ENCODE results near the gene B4GALT3. TPM values are rescaled to one million over a fixed set of nuclear protein-coding genes. Genes with fewer than 3 reads are reported as not detected.

Gene B4GALT3
- total RNA-seq, 3 donors from 2014 or later (not counting 1 experiment from before 2014, with no cell fraction given), result 58.4 to 62.2 (median 59.4) TPM

DNA sequence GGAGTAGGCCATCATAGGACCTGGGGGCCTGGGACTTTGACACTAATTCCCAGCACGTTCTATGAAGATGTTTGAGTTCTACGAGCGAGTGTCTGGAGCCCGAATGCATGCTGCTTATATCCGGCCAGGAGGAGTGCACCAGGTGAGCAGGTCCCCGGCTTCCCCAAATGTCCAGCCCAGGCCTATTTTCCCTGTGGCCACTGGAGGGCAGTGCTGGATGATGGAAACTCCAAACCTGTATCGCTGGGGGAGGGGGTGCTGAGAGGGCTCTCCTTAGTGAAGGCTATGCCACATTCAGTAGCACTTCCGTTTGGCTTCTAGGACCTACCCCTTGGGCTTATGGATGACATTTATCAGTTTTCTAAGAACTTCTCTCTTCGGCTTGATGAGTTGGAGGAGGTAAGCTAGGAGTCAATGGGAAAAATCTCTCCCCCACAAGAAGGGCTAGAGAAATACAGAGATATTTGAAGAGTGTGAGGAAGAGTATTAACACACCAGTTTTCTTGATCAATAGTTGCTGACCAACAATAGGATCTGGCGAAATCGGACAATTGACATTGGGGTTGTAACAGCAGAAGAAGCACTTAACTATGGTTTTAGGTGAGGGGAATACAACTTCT is 32.6 kb upstream of the B4GALT3 start:
- peaks cover 16% of the 10 kb centered on the region for H3K4me1 ChIP-seq (ENCODE audit: control insufficient read depth, insufficient read depth, low read length)
- no peak overlapping the region for H3K4me3 ChIP-seq (ENCODE audit: low read length)
- H3K27ac ChIP-seq (ENCODE audit: low read length), result no peak overlapping the region
- intact Hi-C loops (cut with micrococcal nuclease), result loop anchor here (1.0 to 10.0 kb wide), 4 partner anchors 15 to 525 kb away; partner anchors contain the start of gene FCGR3A
- WGBS (ENCODE audit: insufficient coverage), result 47% methylated on average over 10 of the region's 11 CpGs
- H3K36me3 ChIP-seq (ENCODE audit: control insufficient read depth, insufficient read depth, low read length), result peaks cover 72% of the 10 kb centered on the region
- Mint-ChIP-seq H3K4me1 (peaks cover 38 to 45% of the 10 kb centered on the region in 2 donors), H3K9me3 (no peaks in the 10 kb centered on the region), H3K36me3 (peaks cover 22% of the 10 kb centered on the region), H3K4me3 (peak overlapping the region; percentile 52), H3K27ac (peak overlapping the region; percentile 77 to 87), H3K27me3 (ENCODE audit: low read depth in 2 of 2) (no peaks in the 10 kb centered on the region)
- ATAC-seq (peak; percentile 96 to 100 (median 99)), DNase-seq (peak; percentile 74 to 86)
- TF ChIP-seq, protein P1, sequence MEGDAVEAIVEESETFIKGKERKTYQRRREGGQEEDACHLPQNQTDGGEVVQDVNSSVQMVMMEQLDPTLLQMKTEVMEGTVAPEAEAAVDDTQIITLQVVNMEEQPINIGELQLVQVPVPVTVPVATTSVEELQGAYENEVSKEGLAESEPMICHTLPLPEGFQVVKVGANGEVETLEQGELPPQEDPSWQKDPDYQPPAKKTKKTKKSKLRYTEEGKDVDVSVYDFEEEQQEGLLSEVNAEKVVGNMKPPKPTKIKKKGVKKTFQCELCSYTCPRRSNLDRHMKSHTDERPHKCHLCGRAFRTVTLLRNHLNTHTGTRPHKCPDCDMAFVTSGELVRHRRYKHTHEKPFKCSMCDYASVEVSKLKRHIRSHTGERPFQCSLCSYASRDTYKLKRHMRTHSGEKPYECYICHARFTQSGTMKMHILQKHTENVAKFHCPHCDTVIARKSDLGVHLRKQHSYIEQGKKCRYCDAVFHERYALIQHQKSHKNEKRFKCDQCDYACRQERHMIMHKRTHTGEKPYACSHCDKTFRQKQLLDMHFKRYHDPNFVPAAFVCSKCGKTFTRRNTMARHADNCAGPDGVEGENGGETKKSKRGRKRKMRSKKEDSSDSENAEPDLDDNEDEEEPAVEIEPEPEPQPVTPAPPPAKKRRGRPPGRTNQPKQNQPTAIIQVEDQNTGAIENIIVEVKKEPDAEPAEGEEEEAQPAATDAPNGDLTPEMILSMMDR (IDR thresholded peaks at IDR 0.05), result peak; percentile 77
- no peaks in the 10 kb centered on the region for H3K27me3 ChIP-seq (ENCODE audit: control insufficient read depth, insufficient read depth, low read length)
- H3K9me3 ChIP-seq (ENCODE audit: control insufficient read depth, insufficient read depth, low read length), result no peaks in the 10 kb centered on the region

DNA sequence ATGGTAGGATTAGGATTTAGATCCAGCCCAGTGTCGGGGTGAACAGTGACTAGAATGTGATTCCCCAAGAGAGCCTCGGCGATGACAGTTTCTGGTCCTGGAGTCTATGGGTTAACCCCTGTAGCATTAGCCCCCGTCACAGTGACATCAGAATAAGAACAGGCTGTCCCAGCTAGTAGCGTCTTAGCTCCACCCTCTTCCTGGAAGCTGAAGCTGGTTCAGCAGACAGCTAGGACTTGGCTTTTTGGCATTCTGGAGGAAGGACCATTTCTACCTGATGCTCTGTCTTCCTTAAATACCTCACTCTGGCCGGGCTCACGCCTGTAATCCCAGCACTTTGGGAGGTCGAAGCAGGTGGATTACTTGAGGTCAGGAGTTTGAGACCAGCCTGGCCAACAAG is 29.9 kb upstream of the B4GALT3 start:
- Mint-ChIP-seq H3K9me3 (no peaks in the 10 kb centered on the region), H3K4me1 (peaks cover 36 to 38% of the 10 kb centered on the region in 2 donors), H3K4me3 (no peak overlapping the region), H3K27me3 (ENCODE audit: low read depth in 2 of 2) (no peaks in the 10 kb centered on the region), H3K36me3 (peaks cover 22% of the 10 kb centered on the region), H3K27ac (no peak overlapping the region)
- no peak for DNase-seq
- TF ChIP-seq, protein P1 (IDR thresholded peaks at IDR 0.05), result no peak
- Histone ChIP-seq H3K36me3 (ENCODE audit: control insufficient read depth, insufficient read depth, low read length) (peaks cover 61% of the 10 kb centered on the region), H3K27ac (ENCODE audit: low read length) (no peak overlapping the region), H3K4me1 (ENCODE audit: control insufficient read depth, insufficient read depth, low read length) (peaks cover 19% of the 10 kb centered on the region), H3K27me3 (ENCODE audit: control insufficient read depth, insufficient read depth, low read length) (no peaks in the 10 kb centered on the region), H3K9me3 (ENCODE audit: control insufficient read depth, insufficient read depth, low read length) (no peaks in the 10 kb centered on the region), H3K4me3 (ENCODE audit: low read length) (no peak overlapping the region)
- no peak for ATAC-seq
- intact Hi-C loops (cut with micrococcal nuclease), result no loop called here
- WGBS (ENCODE audit: insufficient coverage), result 94% methylated on average over 8 of the region's 8 CpGs

DNA sequence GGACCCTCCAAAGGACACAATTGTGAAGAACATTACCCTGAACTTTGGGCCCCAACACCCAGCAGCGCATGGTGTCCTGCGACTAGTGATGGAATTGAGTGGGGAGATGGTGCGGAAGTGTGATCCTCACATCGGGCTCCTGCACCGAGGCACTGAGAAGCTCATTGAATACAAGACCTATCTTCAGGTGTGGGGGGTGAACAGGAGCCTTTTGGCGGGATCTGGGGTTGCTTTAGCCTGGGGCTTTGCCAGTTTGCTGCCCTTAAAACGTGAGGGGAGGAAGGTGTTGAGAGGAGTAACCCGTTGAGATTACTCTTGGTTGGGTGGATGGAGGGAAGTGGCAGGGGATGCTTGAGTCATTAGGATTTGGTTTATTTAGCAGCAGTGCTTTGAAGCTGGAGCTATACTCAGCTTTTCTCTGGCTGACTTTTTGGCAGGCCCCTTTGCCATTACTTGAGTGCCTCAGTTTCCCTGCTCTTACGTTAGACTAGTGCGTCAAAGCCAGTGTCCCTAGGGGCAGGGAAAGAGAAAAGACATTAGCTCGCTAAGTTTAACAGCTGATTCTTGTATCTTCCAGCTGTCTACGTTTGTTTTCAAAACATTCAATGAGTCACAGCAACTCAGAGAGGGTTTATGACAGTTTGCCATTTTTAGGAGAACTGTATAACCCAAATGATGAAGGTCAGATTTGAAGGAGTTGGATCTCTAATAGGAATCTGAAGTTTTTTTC is 29.3 kb upstream of the B4GALT3 start:
- peak overlapping the region in 1 of 2 donors; percentile 38 for H3K27ac Mint-ChIP-seq
- DNase-seq (no peak), ATAC-seq (no peak)
- H3K9me3 Mint-ChIP-seq, result no peaks in the 10 kb centered on the region
- Histone ChIP-seq H3K4me3 (ENCODE audit: low read length) (no peak overlapping the region), H3K27me3 (ENCODE audit: control insufficient read depth, insufficient read depth, low read length) (no peaks in the 10 kb centered on the region), H3K27ac (ENCODE audit: low read length) (no peak overlapping the region), H3K4me1 (ENCODE audit: control insufficient read depth, insufficient read depth, low read length) (peaks cover 23% of the 10 kb centered on the region), H3K9me3 (ENCODE audit: control insufficient read depth, insufficient read depth, low read length) (no peaks in the 10 kb centered on the region), H3K36me3 (ENCODE audit: control insufficient read depth, insufficient read depth, low read length) (peaks cover 55% of the 10 kb centered on the region)
- H3K27me3 Mint-ChIP-seq (ENCODE audit: low read depth in 2 of 2), result no peaks in the 10 kb centered on the region
- intact Hi-C loops (cut with micrococcal nuclease), result no loop called here
- TF ChIP-seq, protein P1 (IDR thresholded peaks at IDR 0.05), result no peak
- H3K4me1 Mint-ChIP-seq, result peaks cover 40 to 42% of the 10 kb centered on the region in 2 donors
- 95% methylated on average over 12 of the region's 12 CpGs for WGBS (ENCODE audit: insufficient coverage)
- H3K36me3 Mint-ChIP-seq, result peaks cover 22% of the 10 kb centered on the region
- no peak overlapping the region for H3K4me3 Mint-ChIP-seq
